GM12873 (cell line): ENCODE measurements around the gene MPI.

Experiments used
- TF ChIP-seq, protein P1 (sequence below): IDR thresholded peaks from 2 replicates; pipeline ENCODE4 v1.5.1; 2012; ENCODE audit warnings: low read depth, mild to moderate bottlenecking, moderate library complexity, low read length, control low read depth; ENCODE audit not compliant: insufficient read depth; ENCODE audit errors: missing control alignments

The MPI gene

DNA sequence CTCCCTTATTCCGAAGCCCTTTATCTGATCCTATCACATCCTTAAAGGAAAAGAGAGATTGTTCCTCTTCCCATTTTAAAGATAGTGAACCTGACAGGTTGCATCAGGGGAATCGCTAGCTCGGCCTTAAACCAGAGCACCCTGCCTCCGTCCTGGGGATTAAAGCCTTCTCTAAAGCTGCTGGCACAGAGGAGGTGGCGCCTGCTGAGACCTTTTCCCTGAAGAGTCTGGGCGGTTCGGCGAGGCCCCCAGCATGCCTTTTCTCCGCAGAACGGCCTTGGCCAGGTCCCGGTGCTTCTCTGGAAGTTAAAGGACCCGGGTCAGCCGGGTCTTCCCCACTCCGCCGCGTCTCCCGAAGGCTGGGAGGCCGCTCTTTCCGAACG, 16.2 kb downstream of the MPI start:
- TF ChIP-seq, protein P1, sequence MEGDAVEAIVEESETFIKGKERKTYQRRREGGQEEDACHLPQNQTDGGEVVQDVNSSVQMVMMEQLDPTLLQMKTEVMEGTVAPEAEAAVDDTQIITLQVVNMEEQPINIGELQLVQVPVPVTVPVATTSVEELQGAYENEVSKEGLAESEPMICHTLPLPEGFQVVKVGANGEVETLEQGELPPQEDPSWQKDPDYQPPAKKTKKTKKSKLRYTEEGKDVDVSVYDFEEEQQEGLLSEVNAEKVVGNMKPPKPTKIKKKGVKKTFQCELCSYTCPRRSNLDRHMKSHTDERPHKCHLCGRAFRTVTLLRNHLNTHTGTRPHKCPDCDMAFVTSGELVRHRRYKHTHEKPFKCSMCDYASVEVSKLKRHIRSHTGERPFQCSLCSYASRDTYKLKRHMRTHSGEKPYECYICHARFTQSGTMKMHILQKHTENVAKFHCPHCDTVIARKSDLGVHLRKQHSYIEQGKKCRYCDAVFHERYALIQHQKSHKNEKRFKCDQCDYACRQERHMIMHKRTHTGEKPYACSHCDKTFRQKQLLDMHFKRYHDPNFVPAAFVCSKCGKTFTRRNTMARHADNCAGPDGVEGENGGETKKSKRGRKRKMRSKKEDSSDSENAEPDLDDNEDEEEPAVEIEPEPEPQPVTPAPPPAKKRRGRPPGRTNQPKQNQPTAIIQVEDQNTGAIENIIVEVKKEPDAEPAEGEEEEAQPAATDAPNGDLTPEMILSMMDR: no peak

DNA sequence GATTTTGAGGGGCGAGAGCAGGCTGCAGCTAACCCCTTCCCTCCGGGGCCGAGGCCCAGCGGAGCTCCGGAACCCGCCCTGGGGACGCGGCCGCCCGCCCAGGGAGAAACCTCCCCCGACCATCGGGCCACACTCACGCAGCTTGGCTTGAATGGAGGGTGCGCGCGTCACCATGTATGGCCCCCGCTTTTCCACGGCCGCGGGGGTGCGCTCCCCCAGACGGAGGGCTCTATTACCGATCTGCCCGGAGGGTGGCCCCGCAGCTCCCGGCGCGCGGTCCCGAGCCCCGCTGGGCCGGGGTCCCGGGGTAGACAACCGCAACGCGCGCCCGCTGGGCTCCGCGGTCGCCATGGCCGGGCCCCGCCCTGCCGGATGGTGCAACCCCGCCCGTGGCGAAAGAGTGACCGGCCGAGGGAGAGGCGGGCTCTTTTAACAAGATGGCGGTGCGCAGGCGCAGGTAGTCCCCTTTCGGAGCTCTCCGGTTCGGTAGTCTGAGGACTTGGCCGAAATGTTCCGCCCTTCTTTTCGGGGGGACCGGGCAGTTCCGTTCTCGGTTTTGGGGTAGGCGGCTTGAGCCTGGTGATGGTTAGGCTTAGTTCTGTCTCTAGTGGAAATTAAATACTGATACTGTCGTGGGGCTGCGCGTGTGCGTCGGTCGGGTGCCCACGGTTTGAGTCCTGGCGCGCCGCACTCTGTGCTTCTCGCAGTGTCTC, 16.8 kb downstream of the MPI start, which contains the start of gene FAM219B:
FAM219B (minus strand) TSS at position 402 of the 713 bp plus-strand sequence; CDS start at position 351, 51 bp downstream.
- TF ChIP-seq, protein P1: no peak

DNA sequence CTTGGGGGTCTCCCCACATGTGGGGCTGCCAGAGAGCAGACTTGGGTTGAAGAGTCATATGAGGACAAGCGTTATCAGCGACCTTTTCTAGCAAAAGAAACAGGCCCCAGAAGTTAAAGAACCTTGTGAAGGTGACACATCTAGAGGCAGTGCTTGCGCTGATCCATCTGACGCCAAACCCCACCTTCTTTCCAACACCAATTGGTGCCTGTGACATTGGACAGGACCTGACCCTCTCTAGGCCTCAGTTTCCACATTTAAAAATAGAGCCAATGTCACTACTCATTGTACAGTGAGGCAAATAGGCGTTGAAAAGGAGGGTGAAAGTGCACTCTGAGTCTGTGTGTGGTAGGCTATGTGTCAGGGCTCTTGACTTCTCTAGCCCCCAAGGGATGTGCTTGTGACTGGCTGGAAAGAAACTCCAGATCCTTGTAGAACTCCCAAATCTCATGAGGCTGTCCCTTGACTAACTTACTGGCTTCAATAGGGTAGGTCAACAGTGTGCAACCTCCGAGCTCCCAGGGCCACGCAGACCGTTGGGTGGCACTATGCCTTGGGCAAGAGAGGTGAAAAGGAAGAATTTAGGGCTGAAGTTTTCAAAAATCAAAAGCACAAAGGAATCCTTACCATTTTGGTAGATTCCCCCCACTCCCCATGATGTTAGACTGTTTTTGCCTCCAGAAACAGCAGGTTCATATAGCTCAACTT, 17.5 kb downstream of the MPI start:
- TF ChIP-seq, protein P1: no peak

DNA sequence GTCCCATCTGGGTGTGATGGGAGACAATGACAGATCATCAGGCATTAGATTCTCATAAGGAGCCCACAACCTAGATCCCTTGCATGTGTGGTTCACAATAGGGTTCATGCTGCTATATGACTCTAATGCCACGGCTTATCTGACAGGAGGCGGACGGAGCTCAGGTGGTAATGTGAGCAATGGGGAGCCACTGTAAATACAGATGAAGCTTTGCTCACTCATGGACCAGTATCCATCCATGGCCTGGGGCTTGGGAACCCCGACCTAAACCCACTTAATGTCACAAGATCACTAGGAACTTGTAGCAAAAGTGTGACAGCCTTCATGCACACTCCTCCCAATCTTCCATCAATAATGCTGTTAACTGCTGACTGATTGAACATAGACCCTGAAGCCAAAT, 18.8 kb downstream of the MPI start:
- TF ChIP-seq, protein P1: no peak

DNA sequence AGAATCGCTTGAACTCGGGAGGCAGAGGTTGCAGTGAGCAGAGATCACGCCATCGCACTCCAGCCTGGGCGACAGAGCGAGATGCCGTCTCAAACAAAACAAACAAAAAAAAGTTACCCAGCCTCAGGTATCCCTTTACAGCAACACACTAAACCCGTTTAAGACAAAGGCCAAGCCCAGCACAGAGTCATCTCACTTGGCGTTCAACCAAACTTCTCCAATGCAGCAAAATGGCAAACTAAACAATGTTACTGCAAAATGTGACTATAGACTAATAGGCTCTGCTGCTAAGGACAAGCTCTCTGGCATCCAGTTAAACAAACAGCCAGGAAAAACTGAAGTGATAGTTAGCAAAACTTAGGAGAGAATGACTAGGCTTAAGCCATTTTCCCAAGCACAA, 23.2 kb downstream of the MPI start:
- TF ChIP-seq, protein P1: no peak

DNA sequence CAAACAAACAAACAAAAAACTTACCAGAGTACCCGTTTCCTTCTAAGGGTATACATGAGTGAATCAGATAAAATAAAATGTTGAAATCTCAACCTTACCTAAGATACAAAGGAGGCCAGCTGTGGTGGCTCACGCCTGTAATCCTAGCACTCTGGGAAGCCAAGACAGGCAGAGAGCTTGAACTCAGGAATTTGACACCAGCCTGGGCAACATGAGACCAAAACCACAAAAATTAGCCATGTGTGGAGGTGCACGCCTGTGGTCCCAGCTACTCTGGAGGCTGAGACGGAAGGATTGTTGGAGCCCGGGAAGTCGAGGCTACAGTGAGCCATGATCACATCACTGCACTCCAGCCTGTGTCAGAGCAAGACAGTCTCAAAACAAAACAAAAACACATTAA, 27.8 kb downstream of the MPI start:
- TF ChIP-seq, protein P1: no peak

DNA sequence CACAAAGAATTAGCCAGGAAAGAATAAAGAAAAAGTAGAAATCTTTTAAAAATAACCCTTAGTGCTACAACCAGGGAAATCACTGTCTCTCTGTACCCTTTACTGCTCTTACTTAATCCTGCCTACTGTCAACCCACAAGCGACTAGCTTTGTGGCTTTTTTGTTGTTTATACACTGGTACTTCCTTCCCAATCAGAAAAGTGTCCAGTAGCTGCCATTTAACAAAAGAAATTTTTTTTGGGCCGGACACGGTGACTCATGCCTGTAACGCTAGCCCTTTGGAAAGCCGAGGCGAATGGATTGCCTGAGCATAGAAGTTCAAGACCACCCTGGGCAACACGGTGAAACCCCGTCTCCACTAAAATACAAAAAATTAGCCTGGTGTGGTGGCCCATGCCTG, 30.6 kb downstream of the MPI start:
- TF ChIP-seq, protein P1: no peak
